GM18511 (cell line): ENCODE measurements around the gene TRAK2.
"Not testable (repeated sequence)": the region's sequence is repeated elsewhere in the genome, so short reads cannot be mapped to it uniquely, and the experiment has no call there.

ENCODE experiments used
- ATAC-seq: cut with Tn5 transposase; IDR thresholded peaks from one replicate; pipeline ENCODE4 v1.9.1; 2021; ENCODE audit warnings: mild to moderate bottlenecking, moderate library complexity; ENCODE audit not compliant: unreplicated experiment

Gene TRAK2, protein sequence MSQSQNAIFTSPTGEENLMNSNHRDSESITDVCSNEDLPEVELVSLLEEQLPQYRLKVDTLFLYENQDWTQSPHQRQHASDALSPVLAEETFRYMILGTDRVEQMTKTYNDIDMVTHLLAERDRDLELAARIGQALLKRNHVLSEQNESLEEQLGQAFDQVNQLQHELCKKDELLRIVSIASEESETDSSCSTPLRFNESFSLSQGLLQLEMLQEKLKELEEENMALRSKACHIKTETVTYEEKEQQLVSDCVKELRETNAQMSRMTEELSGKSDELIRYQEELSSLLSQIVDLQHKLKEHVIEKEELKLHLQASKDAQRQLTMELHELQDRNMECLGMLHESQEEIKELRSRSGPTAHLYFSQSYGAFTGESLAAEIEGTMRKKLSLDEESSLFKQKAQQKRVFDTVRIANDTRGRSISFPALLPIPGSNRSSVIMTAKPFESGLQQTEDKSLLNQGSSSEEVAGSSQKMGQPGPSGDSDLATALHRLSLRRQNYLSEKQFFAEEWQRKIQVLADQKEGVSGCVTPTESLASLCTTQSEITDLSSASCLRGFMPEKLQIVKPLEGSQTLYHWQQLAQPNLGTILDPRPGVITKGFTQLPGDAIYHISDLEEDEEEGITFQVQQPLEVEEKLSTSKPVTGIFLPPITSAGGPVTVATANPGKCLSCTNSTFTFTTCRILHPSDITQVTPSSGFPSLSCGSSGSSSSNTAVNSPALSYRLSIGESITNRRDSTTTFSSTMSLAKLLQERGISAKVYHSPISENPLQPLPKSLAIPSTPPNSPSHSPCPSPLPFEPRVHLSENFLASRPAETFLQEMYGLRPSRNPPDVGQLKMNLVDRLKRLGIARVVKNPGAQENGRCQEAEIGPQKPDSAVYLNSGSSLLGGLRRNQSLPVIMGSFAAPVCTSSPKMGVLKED

DNA sequence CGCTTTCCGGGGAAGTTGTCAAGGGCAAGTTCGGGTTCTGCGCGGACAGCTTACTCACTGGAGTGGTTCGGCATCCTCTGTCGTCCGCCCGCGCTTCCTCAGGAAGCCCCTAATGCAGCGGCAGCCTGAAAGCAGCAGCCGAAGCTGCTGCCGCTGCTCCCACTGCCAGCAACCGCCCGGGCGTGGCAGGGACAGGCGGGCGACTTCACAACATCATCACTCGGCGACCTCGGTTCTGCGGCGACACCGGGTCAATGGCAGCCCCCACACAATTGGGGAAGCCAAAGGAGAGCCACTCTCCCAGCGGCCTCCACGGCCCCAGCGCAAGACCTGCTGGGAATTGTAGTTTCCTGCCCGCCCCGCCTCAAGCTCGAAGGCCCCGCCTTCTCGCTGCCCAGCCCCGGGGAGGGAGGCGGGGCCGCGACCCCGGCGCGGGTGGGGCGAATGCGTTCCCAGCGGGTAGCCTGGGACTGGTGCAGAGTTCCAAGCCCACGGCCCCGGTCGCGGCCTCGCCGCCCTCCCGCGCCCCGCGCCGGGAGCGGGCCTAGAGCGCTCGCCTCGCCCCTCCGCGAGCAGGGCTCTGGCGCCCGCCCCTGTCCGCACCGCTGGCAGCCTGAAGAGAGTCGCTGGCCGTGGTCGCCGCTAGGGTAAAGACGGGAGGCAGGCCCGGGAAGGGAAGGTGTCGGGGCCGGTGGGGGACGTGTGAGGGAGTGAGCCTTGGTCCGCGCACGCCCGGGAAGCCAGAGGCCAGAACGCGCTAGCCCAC, at the start of gene TRAK2, which contains the start of gene STRADB:
Gene TRAK2 (minus strand): TSS at position 167 of the 766 bp plus-strand sequence. CDS start 30,951 bp downstream, outside the sequence.
Gene STRADB (plus strand): TSS at position 449 of the 766 bp plus-strand sequence. CDS start 3,101 bp downstream, outside the sequence.
- ATAC-seq = peak; percentile 96

DNA sequence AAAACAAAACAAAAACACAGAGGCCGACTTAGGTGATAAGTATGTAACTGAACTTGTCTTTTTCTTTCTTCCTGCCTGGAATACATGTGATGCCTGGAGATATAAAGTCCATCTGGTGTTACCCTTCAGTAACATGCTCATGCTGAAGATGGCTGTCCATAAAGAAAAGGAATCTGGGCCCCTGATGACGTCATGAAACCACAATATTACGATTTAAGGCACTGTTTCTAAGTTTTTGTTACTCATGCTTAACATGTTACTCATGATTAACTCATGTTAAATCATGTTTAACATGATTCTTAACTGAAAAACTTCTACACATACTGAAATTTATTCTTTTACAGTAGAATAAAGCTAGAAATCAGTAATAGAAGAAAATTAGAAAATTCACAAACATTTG, 49.3 kb upstream of the TRAK2 start:
- ATAC-seq = no peak

DNA sequence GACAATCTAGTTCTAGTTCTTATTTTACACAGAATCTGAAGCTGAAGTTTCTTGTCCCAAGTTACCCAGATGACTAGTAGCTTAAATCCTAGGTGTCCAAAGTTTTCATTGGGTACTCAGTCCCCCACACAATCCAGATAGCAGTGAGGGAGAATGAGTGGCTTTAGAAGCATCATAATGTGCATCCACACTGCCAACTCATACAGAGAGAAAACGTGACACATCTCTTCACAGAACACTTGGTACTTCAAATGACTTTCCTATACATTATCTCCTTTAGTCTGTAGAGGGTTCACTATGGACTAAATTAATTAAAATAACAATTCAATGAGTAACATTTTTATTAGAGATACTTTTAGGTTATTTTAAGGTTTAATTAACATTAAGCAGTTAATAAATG, 45.5 kb upstream of the TRAK2 start:
- ATAC-seq = no peak

DNA sequence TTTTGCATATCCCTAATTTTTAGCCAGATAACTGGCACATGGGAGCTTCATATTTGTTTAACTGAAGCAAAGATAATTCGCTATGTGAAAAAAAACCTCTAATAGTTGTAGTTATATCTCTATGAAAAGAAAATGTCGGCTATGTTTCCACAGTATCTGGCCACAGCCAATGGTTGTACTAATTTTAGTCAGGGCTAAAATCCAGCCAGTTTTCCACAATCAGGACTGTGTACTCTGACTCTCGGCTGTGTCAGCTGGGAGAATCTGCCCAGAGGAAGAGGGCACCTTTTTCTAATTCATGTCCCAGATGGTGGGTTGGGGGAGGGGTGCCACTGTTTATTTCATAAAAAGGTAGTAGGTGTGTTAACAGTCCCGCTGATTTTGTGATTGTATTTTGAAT, 39.0 kb upstream of the TRAK2 start:
- ATAC-seq = no peak

DNA sequence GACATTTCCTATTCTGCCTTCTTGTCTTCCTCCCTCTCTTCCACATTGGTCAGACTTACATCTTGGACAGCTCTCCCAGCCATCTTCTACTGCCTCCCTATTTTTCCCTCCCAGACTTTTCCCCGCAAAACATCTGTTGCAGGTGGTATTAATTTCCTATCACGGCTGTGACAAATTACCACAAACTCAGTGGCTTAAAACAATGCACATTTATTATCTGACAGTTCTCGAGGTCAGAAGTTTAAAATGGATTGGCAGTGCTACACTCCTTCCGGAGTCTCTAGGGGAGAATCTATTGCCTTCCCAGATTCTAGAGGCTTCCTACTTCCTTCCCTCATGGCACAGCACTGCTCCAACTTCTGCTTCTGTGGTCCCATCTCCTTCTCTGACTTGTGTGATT, 33.5 kb upstream of the TRAK2 start:
- ATAC-seq = no peak

DNA sequence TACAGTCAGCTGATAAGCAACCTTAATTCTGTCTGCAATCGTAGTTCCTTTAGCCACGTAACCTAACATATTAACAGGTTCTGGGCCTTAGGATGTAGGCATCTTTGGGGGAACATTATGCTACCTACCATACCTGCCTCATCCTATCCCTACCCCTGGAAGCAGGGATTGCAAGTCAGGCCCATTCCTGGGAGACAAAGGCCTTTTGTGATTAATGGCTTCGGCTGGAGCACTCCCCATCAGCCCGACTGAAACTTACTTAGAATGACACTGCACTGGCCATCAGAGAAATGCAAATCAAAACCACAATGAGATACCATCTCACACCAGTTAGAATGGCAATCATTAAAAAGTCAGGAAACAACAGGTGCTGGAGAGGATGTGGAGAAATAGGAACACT, 32.5 kb upstream of the TRAK2 start:
- not testable (repeated sequence) for ATAC-seq

DNA sequence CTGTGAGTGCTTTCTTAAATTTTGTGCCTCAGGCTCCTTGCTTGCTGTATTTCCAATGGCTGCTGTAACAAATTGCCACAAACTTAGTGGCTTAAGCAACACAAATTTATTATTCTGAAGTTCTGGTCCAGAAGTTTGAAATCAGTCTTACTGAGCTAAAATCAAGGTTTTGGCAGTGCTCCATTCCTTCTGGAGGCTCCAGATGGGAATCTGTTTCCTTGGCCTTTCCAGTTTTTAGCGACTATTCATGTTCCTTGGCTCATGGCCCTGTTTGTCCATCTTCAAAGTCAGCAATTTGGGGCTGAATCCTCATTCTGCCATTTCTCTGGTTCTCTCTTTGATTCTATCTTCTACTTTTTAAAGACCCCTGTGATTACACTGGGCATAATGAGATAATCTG, 32.1 kb upstream of the TRAK2 start:
- no peak for ATAC-seq

DNA sequence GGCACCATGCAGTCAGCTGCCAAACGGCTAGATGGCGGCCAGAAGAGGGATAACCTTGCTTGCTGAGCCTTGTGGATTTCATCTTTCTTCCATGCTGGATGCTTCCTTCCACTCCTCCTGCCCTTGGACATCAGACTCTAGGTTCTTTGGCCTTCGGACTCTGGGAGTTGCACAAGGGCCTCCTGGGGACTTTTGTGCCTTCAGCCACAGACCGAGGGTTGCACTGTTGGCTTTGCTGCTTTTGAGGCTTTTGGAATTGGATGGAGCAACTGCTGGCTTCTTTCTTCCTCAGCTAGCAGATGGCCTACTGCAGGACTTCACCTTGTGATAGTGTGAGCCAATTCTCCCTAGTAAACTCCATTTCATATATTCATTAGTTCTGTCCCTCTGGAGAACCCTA, 31.3 kb upstream of the TRAK2 start:
- no peak for ATAC-seq

DNA sequence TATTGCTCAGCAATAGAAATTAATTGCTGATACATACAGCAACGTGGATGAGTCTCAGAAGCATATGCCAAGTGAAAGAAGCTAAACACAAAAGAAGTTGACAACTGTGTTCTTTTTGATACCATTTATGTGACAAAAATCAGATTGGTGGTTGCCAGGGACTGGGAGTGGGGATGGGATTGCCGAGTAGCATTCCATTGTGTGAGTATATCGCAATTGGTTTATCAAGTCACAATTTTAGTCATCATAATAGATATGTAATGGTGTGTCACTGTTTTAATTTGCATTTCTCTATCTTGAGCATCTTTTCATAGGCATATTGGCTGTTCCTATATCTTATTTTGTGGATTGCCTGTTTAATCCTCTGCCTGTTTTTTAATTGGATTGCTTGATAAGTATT, 21.2 kb upstream of the TRAK2 start:
- no peak for ATAC-seq

DNA sequence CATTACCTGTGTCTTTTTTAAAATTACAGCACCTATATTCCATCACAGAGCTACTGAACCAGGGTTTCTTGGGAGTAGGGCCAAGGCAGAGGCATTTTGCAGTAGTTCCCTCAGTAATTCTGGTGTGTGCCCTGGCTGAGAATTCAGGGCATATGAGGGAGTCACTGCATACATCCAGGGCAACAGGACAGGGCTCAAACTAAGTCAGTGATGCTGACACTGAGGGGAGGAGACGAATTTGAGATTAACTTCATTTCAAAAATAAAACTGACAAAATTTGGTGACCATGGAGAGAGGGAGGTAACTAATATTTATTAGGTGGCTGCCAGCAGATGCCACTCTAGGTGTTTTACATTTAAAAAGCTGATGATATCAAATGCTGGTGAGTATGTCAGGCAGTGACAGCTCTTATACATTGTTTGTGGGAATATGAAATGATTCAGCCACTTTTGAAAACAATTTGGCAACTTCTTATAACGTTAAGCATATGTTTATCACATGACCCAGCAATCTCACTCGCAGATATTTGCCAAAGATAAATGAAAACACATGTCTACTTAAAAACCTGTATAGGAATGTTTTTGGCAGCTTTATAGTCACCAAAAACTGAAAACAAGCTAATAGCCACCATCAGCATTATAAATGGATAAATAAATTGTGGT, 20.6 kb upstream of the TRAK2 start:
- ATAC-seq = no peak

DNA sequence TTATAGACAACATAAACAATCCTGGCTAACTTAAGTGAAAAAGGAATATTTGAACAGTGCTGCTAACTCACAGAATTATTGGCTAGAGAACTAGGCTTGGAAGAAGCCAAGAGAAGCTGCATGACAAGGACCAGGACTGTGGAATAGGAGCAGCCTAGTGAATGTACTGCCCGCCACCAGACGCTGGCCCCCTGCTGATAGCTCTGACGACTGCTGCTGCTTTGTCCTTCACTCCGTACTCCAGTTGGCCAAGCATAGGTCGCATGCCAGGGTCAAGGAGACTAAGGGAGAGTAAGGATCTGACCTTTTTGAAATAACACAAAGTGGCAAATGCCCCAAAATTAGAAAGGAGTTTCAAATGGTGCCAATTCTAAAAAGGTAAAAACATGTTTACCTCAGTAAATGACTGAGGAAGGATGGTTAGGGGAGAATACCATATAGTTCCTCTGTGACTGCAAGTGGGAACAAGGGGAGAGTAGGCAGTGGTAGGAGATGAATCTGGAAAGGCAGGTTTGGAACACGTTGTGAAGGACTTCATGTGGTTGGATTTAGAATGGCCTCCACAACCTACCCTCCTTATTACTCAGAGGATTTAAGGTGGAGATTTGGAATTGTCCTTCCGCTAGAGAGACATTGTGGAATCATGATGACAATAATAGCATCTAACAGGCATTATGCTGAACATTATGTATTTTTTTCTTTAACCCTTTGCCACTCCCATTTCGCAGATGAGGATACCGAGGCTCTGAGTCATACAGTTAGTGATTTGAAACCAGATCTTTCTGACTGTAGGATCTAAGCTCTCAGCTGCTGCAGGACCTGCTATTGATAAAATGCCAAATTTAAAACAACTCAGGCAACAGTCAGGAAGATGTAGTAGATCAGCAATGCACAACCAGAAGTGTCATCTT, 19.8 kb upstream of the TRAK2 start:
- no peak for ATAC-seq

DNA sequence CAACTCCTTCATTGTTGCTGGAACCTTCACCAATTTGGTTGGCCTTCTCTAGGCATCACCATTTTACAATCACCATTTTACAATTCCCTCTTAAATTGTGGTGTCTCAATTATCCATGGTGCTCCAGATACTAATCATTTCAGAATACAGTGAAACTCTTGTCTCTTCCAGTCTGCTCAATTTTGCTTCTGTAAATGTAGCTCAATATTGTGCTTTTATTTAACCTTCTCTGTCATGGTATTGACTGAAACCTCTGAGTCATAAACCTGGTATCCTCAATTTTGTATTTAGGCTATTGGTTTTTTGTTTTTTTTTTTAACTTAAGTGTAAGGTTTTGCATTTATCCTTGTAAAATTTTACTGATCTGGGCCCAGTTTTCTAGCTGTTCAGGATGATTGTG, 16.4 kb upstream of the TRAK2 start:
- no peak for ATAC-seq

DNA sequence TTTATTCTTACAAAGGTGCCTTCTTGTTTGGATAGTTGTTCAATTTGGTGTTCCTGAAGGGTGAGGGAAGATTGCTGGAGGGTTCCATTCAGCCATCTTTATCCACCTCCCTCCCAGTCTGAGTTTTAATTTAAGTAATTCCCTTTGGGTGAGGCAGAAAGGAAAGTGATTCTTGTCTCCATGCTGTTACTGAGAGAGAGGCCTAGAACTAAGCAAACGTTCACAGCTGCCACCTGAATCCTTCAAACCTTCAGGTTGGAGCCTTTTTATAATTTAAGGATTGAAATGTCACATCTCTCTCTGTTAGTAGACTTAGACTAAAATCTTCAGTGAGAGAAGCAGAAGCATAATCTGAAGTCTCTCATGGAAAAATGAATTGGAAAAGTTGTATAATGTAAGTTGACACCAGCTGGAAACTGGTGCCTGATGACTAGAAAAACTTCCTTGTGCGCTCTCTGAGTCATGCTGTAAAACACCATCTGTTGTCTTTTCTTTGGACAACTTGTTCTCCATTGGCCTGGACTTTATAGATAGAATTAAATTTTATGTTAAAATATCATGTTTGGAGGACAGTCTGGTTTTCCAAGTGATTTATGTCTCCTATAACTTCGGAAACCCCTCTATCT, 14.9 kb upstream of the TRAK2 start:
- ATAC-seq = no peak

DNA sequence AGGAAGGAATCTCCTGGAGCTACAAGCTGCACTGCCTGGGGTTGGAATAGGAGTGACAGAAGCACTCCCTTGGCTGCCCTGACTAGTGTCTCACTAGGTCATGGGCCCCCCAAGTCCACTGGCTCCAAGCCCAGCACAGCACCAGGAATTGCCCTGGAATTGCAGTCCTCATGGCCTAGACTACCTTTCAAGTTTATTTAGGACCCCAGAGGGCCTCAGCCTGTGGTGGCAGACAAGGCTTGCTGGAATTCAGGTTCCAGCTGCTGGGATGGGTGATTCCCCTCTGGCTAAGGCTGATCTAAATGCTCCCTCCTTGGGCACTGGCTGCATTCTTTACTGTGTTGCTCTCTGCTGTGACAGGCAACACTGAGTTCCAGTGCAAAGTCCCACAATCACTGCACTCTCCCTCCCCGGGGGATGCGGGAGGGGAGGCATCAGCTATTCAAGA, 14.3 kb upstream of the TRAK2 start:
- no peak for ATAC-seq

DNA sequence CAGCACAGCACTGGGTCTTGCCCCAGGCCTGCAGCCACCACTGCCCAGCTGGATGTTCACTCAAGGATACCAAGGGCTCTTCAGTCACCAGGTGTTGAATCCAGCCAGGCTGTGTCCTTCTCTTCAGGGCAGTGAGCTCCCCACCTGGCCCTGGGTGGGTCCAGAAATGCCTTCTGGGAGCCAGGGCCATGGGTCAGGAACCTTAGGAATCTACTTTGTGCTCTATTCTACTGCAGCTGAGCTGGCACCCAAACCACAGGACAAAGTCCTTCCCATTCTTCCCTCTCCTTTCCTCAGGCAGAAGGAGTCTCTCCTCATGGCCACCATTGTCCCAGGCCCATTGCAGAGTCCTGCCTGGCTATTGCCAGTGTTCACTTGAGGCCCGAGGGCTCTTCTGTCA, 13.3 kb upstream of the TRAK2 start:
- ATAC-seq = no peak

DNA sequence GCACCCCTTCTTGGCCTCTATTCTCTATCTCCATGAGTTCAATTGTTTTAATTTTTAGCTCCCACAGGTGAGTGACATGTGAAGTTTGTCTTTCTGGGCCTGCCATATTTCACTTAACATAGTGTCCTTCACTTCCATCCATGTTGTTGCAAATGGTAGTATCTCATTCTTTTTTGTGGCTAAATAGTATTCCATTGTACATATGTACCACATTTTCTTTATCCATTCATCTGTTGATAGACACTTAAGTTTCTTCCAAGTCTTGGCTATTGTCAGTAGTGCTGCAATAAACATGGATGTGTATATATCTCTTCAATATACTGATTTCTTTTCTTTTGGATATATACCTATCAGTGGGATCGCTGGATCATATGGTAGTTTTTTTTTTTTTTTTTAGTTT, 9.3 kb upstream of the TRAK2 start:
- no peak for ATAC-seq

DNA sequence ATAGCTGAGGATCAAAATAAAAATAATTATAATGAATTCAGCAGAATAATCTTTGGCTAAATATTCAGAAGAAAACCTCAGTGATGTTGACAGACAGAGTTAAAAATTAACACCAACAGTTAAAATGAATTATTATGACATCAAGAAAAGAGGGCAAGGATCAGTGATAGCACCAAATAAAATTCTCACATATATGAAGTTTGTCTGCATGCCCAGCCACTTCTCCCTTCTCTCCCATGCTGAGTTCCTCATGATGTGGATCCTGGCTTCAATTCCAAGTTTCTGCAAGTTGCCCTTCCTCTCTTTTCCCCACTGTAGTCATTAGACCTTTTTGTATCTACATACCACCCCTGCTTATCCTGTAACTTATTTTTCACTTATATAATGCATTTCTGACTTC, 7.1 kb upstream of the TRAK2 start:
- no peak for ATAC-seq

DNA sequence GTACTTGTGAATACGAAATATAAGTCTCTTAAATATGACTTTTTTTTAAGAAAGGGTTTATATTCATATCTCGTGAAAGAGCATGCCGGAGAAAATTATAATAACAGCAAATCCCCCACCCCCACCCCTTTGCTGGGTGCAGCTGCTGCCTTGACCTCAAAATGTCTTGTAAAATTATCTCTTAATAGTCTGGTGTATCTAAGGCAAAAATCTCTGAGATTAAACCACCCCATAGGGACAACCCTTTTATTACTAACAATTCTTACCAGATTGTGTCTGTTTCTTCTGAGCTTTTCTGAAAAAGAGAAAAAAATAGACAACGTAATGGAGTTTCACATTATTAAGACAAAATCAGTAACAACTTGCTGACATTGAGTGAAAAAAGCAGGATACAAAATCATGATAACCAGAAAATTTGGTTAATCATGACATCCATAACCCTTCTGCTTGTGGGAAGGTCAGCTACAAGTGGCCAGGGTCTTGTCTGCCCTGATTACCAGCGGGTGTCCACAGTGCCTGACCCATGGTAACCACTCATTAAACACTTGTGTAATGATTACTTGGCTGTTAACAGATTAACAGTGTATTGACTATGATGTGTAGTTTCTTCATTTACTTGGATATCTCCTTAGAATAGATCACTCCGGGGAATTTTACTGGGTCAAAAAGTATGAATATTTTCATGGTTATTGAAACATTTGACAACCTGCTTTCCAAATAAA, 1.8 kb upstream of the TRAK2 start:
- ATAC-seq = no peak
